GM18499 (cell line): ENCODE measurements around the gene UHRF1.
"Not testable (repeated sequence)": the region's sequence is repeated elsewhere in the genome, so short reads cannot be mapped to it uniquely, and the experiment has no call there.

Experiments used
- ATAC-seq: cut with Tn5 transposase; IDR thresholded peaks from one replicate; pipeline ENCODE4 v1.9.1; 2021; ENCODE audit warnings: moderate number of reproducible peaks; ENCODE audit not compliant: insufficient read depth, unreplicated experiment

UHRF1 gene

DNA sequence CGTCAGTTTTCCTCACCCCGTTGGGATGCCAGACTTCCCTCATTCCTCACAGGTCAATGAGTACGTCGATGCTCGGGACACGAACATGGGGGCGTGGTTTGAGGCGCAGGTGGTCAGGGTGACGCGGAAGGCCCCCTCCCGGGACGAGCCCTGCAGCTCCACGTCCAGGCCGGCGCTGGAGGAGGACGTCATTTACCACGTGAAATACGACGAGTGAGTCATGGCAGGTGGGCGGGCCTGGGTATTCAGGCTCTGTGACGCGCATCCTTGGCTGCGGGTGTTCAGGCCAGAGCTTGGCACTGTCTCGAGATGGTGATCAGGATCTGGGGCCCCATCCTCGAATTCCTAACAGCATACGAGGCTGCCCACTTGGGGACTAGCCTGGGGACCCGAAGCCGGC, 21.4 kb downstream of the UHRF1 start:
- ATAC-seq: no peak

DNA sequence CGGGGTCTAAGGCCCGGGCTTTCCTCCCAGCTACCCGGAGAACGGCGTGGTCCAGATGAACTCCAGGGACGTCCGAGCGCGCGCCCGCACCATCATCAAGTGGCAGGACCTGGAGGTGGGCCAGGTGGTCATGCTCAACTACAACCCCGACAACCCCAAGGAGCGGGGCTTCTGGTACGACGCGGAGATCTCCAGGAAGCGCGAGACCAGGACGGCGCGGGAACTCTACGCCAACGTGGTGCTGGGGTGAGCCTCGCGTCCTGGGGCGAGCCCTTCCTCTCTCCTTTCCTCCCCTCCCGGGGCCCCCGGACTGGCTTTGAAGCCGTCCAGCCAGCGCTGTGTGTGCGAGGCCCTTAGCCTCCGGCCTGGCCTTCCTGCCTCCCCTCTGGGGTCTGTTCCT, 23.4 kb downstream of the UHRF1 start:
- ATAC-seq: no peak

DNA sequence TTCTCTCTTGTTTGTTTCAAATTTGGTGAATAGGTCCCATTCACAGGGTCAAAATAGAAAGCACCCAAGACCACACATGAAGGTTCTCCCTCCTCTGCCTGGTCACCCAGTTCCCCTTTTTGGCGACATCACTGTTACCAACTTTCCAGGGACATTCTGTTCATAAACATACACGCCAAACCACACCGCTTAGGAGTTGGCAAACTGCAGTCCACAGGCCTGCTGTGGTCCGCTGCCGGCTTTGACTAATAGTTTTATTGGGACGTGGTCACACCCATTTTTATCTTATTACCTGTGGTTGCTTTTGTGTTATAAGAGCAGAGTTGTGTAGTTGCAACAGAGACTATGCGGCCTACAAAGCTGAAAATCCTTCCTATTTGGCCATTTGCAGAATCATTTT, 24.2 kb downstream of the UHRF1 start:
- ATAC-seq: no peak

GRCh38 chr19:4935444-4935843, 26.1 kb downstream of the UHRF1 start:
- no peak for ATAC-seq

DNA sequence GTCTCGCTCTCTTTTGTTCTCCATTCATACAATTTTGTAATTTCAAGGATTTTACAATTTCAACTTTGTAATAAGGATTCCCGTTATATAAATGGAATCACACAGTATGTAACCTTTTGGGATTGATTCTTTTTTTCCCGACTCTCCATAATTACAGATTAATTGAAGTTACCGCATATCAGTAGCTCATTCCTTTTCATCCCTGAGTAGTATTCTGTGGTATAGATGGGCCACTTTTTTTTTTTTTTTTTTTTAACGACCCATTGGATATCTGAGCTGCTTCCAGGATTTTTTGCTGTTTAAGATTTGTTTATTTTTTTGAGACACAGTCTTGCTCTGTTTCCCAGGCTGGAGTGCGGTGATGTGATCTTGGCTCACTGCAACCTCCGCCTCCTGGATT, 27.8 kb downstream of the UHRF1 start:
- ATAC-seq: no peak

GRCh38 chr19:4938461-4938860, 29.2 kb downstream of the UHRF1 start:
- ATAC-seq: not testable (repeated sequence)

DNA sequence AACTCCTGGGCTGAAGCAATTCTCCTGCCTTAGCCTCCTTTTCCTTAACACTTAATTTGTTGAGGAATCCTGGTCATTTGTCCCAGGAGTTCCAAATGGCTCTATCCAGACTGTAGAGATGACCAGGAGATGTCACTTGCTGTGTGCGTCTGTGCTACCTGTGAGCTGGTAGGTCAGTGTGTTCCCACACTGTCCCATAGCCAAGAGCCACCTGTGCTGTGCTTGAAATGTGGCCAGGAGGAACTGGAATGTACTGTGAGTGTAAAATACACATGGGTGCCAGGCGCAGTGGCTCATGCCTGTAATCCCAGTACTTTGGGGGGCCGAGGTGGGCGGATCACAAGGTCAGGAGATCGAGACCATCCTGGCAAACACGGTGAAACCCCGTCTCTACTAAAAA, 30.2 kb downstream of the UHRF1 start:
- no peak for ATAC-seq

GRCh38 chr19:4941638-4942169, 32.4 kb downstream of the UHRF1 start:
- ATAC-seq: not testable (repeated sequence)

DNA sequence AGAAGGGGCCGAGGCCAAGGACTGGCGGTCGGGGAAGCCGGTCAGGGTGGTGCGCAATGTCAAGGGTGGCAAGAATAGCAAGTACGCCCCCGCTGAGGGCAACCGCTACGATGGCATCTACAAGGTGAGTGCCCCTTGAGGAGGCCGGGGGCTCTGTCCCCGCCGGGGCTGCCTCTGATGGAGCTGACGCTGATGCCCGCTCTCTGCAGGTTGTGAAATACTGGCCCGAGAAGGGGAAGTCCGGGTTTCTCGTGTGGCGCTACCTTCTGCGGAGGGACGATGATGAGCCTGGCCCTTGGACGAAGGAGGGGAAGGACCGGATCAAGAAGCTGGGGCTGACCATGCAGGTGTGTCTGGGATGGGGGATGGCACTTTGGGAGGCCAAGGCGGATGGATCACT, 41.3 kb downstream of the UHRF1 start:
- ATAC-seq: not testable (repeated sequence)

- ATAC-seq: no peak
These were observed 42.4 kb downstream of the UHRF1 start for GRCh38 chr19:4951656-4952055.

- ATAC-seq: no peak
These were observed 43.6 kb downstream of the UHRF1 start for GRCh38 chr19:4952945-4953344.

GRCh38 chr19:4954320-4955149, 45.2 kb downstream of the UHRF1 start:
- not testable (repeated sequence) for ATAC-seq

DNA sequence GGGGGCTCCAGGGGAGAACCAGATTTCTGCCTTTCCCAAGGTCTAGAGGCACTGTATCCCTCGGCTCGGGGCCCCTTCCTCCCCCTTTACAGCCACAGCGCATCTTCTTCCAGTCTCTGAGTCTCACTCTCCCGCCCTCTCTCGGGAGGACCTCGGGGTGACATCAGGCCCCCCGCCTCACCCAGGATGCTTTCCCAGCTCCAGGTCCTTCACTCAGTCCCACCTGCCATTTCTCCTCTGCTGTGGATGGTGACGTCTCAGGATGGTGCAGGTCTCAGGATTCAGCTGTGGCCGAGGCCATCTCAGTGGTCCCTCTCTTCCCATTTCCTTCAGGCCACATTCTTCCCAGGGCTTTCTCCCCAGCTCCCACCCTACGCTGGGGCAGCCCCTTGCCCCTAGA, 46.0 kb downstream of the UHRF1 start:
- no peak for ATAC-seq

- ATAC-seq: no peak
These were observed 48.7 kb downstream of the UHRF1 start for GRCh38 chr19:4957981-4958380.

- ATAC-seq: no peak
These were observed 52.9 kb downstream of the UHRF1 start for GRCh38 chr19:4962085-4962619.

DNA sequence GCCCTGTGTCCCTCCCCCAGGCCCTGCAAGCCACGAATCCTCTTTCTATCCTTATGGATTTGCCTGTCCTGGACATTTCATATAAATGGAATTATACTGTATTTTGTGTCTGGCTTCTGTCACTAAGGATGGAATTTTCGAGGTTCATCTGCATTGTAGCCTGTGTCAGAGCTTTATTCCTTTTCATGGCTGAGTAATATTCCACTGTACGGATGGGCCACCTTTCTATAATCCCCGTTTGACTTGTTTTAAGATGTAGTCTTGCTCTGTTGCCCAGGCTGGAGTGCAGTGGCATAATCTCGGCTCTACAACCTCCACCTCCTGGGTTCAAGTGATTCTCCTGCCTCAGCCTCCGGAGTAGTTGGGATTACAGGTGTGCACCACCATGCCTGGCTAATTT, 55.8 kb downstream of the UHRF1 start:
- no peak for ATAC-seq

DNA sequence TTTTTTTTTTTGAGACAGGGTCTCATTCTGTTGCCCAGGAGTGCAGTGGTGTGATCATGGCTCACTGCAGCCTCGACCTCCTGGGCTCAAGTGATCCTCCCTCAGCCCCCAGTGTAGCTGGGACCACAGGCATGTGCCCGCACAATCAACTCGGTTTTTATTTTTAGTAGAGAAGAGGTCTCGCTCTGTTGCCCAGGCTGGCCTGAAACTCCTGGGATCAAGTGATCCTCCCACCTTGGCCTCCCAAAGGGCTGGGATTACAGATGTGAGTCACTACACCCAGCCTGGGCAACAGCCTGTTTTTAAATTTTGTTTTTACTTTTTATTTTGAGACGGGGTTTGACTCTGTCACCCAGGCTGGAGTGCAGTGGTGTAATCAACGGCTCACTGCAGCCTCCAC, 57.3 kb downstream of the UHRF1 start:
- ATAC-seq: no peak

DNA sequence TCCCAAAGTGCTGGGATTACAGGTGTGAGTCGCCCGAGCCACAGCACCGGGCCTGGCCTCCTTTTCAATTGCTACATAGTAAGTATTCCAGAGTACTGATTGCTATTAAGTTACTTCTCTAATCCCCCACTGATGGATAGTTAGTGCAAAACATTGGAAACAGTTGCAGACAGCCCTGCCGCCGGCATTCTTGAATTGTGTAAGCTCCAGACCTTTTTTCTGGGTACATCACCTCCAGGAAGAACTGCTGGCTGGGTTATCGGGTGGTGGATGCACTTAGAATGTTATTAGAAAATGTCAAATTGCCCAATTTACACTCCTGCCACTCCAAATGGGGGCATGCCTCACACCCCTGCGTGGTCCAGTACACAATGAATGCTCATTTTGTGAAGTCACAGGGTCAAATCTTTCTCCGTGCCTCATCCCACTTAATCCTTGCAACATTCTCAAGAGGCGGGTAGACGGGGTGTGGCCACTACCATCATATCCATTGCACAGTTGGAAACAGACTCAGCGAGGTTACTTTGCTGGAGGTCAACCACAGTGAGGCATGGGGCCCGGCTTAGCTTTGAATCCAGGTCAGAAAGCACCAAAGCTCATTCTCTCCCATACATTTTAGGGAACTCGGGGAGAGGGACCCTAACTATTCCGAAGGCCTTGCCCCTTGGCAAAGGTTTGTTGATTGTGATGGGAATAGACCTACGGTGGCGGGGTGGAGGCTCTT, 58.6 kb downstream of the UHRF1 start:
- ATAC-seq: no peak

GRCh38 chr19:4968462-4969291, 59.4 kb downstream of the UHRF1 start, which contains the start of gene KDM4B:
TSS of gene KDM4B (plus strand) at chr19:4969113. CDS start at chr19:5032891, 63,778 bp downstream.
- peak; percentile 62 for ATAC-seq

GRCh38 chr19:4969292-4969771, 60.0 kb downstream of the UHRF1 start:
- no peak for ATAC-seq
